ENCODE measurements around the gene ZNF787. TPM values are rescaled to one million over a fixed set of nuclear protein-coding genes. Genes with fewer than 3 reads are reported as not detected.
A peak's percentile ranks its signal among the peaks of the same experiment; 100 is the strongest.

ZNF787 gene
- polyA plus RNA-seq, 1 donor from 2014 or later = 2.8 TPM

- H3K4me1 Mint-ChIP-seq = peaks cover 11 to 19% (median 11%) of the 10 kb centered on the region in 3 donors
- no peaks in the 10 kb centered on the region for H3K36me3 Mint-ChIP-seq
- H3K27ac Mint-ChIP-seq = no peak overlapping the region
Observed at GRCh38 chr19:56085571-56086275, 35.4 kb downstream of the ZNF787 start.

GRCh38 chr19:56084835-56085536 lies 36.1 kb downstream of the ZNF787 start:
- peaks cover 12 to 20% (median 12%) of the 10 kb centered on the region in 3 donors for H3K4me1 Mint-ChIP-seq
- H3K27me3 Mint-ChIP-seq = no peaks in the 10 kb centered on the region
- no peaks in the 10 kb centered on the region for H3K9me3 Mint-ChIP-seq
- no peaks in the 10 kb centered on the region for H3K36me3 Mint-ChIP-seq
- H3K4me3 Mint-ChIP-seq = peak overlapping the region in 1 of 4 donors; percentile 25
- H3K27ac Mint-ChIP-seq = no peak overlapping the region

More at GRCh38 chr19:56085571-56086275, 35.4 kb downstream of the ZNF787 start:
- H3K4me3 Mint-ChIP-seq = no peak overlapping the region
- no peaks in the 10 kb centered on the region for H3K27me3 Mint-ChIP-seq
- H3K9me3 Mint-ChIP-seq = no peaks in the 10 kb centered on the region

GRCh38 chr19:56083668-56084067 lies 37.4 kb downstream of the ZNF787 start:
- no peak overlapping the region for H3K27ac Mint-ChIP-seq
- peaks cover 12 to 20% (median 12%) of the 10 kb centered on the region in 3 donors for H3K4me1 Mint-ChIP-seq
- H3K9me3 Mint-ChIP-seq = no peaks in the 10 kb centered on the region
- H3K27me3 Mint-ChIP-seq = no peaks in the 10 kb centered on the region
- no peaks in the 10 kb centered on the region for H3K36me3 Mint-ChIP-seq
- H3K4me3 Mint-ChIP-seq = no peak overlapping the region

GRCh38 chr19:56080669-56081401 lies 40.3 kb downstream of the ZNF787 start:
- Mint-ChIP-seq H3K27ac (peak overlapping the region; percentile 75 to 94 (median 84)), H3K27me3 (no peaks in the 10 kb centered on the region), H3K4me3 (peak overlapping the region; percentile 77 to 93 (median 87)), H3K9me3 (no peaks in the 10 kb centered on the region), H3K4me1 (peaks cover 12 to 25% (median 12%) of the 10 kb centered on the region in 3 donors), H3K36me3 (no peaks in the 10 kb centered on the region)

DNA sequence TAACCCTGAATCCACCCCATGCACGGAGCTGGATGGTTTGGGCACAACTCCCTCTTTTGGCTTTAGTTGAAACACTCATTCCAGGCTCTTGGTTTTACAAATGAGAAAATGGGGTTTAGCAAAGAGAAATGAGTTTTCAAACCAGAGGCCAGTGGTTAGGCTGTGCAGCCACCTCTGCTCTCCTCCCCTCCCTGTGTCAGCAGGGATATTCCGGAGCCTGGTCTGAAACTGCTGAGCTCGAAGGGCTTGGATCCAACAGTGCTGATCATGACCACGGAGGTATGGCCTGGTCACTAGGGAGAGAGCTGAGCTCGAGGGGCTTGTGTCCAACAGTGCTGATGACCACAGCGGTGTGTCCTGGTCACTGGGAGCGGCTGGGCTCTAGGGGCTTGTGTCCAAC lies 41.5 kb downstream of the ZNF787 start:
- peaks cover 12 to 25% (median 12%) of the 10 kb centered on the region in 3 donors for H3K4me1 Mint-ChIP-seq
- H3K9me3 Mint-ChIP-seq = no peaks in the 10 kb centered on the region
- H3K27me3 Mint-ChIP-seq = no peaks in the 10 kb centered on the region
- no peak overlapping the region for H3K27ac Mint-ChIP-seq
- H3K4me3 Mint-ChIP-seq = peak overlapping the region in 1 of 4 donors; percentile 68
- H3K36me3 Mint-ChIP-seq = no peaks in the 10 kb centered on the region

GRCh38 chr19:56076498-56076897 lies 44.6 kb downstream of the ZNF787 start:
- Mint-ChIP-seq H3K27ac (no peak overlapping the region), H3K9me3 (no peaks in the 10 kb centered on the region), H3K4me3 (no peak overlapping the region), H3K36me3 (no peaks in the 10 kb centered on the region), H3K27me3 (peaks cover 2% of the 10 kb centered on the region), H3K4me1 (peaks cover 9 to 13% (median 9%) of the 10 kb centered on the region in 3 donors)

- H3K27ac Mint-ChIP-seq = no peak overlapping the region
- H3K27me3 Mint-ChIP-seq = peaks cover 7% of the 10 kb centered on the region
- H3K4me3 Mint-ChIP-seq = no peak overlapping the region
- peaks cover 3 to 10% (median 8%) of the 10 kb centered on the region in 3 donors for H3K4me1 Mint-ChIP-seq
- no peaks in the 10 kb centered on the region for H3K36me3 Mint-ChIP-seq
- no peaks in the 10 kb centered on the region for H3K9me3 Mint-ChIP-seq
Observed at GRCh38 chr19:56071151-56071550, 49.9 kb downstream of the ZNF787 start.

- Mint-ChIP-seq H3K9me3 (no peaks in the 10 kb centered on the region), H3K36me3 (no peaks in the 10 kb centered on the region), H3K4me1 (peaks cover 3 to 12% (median 10%) of the 10 kb centered on the region in 3 donors), H3K4me3 (no peak overlapping the region), H3K27me3 (peaks cover 17% of the 10 kb centered on the region), H3K27ac (no peak overlapping the region)
Observed at GRCh38 chr19:56069642-56070041, 51.5 kb downstream of the ZNF787 start.

GRCh38 chr19:56066152-56067023 lies 54.7 kb downstream of the ZNF787 start:
- H3K36me3 Mint-ChIP-seq = no peaks in the 10 kb centered on the region
- peak overlapping the region in 3 of 4 donors; percentile 61 to 83 (median 81) for H3K4me3 Mint-ChIP-seq
- peaks cover 22% of the 10 kb centered on the region for H3K27me3 Mint-ChIP-seq
- H3K4me1 Mint-ChIP-seq = peaks cover 3 to 12% (median 10%) of the 10 kb centered on the region in 3 donors
- no peak overlapping the region for H3K27ac Mint-ChIP-seq
- H3K9me3 Mint-ChIP-seq = no peaks in the 10 kb centered on the region

- peaks cover 6% of the 10 kb centered on the region for H3K27me3 Mint-ChIP-seq
- peaks cover 0 to 2% (median 0%) of the 10 kb centered on the region in 3 donors for H3K4me1 Mint-ChIP-seq
- H3K36me3 Mint-ChIP-seq = peaks cover 2% of the 10 kb centered on the region
- no peak overlapping the region for H3K4me3 Mint-ChIP-seq
- no peak overlapping the region for H3K27ac Mint-ChIP-seq
- H3K9me3 Mint-ChIP-seq = peaks cover 0 to 7% (median 4%) of the 10 kb centered on the region in 3 donors
Observed at GRCh38 chr19:56053596-56053995, 67.5 kb downstream of the ZNF787 start.

Other genes with a start within 250 kb of the ZNF787 start
- gene NLRP13, start 189.0 kb downstream of the ZNF787 start, polyA plus RNA-seq = not detected
- not detected for gene NLRP8, start 173.5 kb downstream of the ZNF787 start, polyA plus RNA-seq
- gene NLRP5, start 134.5 kb downstream of the ZNF787 start, polyA plus RNA-seq = not detected
- gene ZNF444, start 20.0 kb upstream of the ZNF787 start, polyA plus RNA-seq = 19.5 TPM
- not detected for gene GALP, start 54.7 kb upstream of the ZNF787 start, polyA plus RNA-seq
- 0.10 TPM for gene ZSCAN5B, start 76.5 kb upstream of the ZNF787 start, polyA plus RNA-seq
- not detected for gene ZSCAN5C, start 81.0 kb upstream of the ZNF787 start, polyA plus RNA-seq
- gene EDDM13, start 151.5 kb upstream of the ZNF787 start, polyA plus RNA-seq = not detected
- gene ZSCAN5A, start 193.5 kb upstream of the ZNF787 start, polyA plus RNA-seq = 7.0 TPM